Mesothelial cell of epicardium (in vitro differentiated cells): ENCODE data around the gene TTBK2. TPM values are rescaled to one million over a fixed set of nuclear protein-coding genes. Genes with fewer than 3 reads are reported as not detected.

ENCODE experiments used
- DNase-seq, 2 experiments: peaks; one replicate each; pipeline ENCODE4 v3.0.0; 2021; ENCODE audit warnings: low spot score in 2 of 2; ENCODE audit not compliant: unreplicated experiment in 2 of 2
- H3K27ac Mint-ChIP-seq: 2 replicates; pipeline ENCODE4 v1.8.0; 2021; ENCODE audit warnings: mixed read lengths
- H3K27me3 Mint-ChIP-seq: 2 replicates; pipeline ENCODE4 v1.8.0; 2021; ENCODE audit warnings: low read depth, mixed read lengths
- H3K36me3 Mint-ChIP-seq: 2 replicates; pipeline ENCODE4 v1.8.0; 2021; ENCODE audit warnings: mixed read lengths
- H3K4me1 Mint-ChIP-seq: 2 replicates; pipeline ENCODE4 v1.8.0; 2021; ENCODE audit warnings: mixed read lengths
- H3K4me3 Mint-ChIP-seq: 2 replicates; pipeline ENCODE4 v1.8.0; 2021; ENCODE audit warnings: mild to moderate bottlenecking, moderate library complexity, mixed read lengths
- H3K9me3 Mint-ChIP-seq: 2 replicates; pipeline ENCODE4 v1.8.0; 2021; ENCODE audit warnings: mixed read lengths
- total RNA-seq: library from RNA; stranded (reverse); gene quantifications from 3 replicates; pipeline ENCODE4 v1.2.1, GENCODE V29; 2021
- TF ChIP-seq, protein P1 (sequence below): fragments of 200-600 bp; sonication (generic); IDR thresholded peaks from one replicate; pipeline ENCODE4 v1.5.0; 2021; ENCODE audit warnings: antibody characterized with exemption; ENCODE audit not compliant: unreplicated experiment

TTBK2 gene
- total RNA-seq, 1 donor from 2014 or later = 21.1 TPM

DNA sequence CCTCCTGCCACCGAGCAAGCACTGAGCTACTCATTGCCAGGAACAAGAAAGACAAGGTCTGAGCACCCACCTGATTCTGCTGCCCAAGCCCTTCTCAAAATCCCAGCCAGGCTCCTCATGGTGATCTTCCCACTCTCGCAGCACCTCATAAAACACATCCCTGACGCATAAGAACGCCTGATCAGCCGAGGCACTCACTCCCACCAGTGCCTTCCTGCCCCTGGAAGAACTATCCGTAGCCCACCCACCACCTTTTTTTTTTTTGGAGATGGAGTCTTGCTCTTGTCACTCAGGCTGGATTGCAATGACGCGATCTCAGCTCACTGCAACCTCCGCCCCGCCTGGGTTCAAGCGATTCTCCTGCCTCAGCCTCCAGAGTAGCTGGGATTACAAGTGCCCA, 187.6 kb downstream of the TTBK2 start:
- Mint-ChIP-seq H3K4me1 (peaks cover 15% of the 10 kb centered on the region), H3K36me3 (peaks cover 36% of the 10 kb centered on the region), H3K4me3 (no peak overlapping the region), H3K9me3 (no peaks in the 10 kb centered on the region), H3K27me3 (no peaks in the 10 kb centered on the region), H3K27ac (no peak overlapping the region)
- TF ChIP-seq, protein P1, sequence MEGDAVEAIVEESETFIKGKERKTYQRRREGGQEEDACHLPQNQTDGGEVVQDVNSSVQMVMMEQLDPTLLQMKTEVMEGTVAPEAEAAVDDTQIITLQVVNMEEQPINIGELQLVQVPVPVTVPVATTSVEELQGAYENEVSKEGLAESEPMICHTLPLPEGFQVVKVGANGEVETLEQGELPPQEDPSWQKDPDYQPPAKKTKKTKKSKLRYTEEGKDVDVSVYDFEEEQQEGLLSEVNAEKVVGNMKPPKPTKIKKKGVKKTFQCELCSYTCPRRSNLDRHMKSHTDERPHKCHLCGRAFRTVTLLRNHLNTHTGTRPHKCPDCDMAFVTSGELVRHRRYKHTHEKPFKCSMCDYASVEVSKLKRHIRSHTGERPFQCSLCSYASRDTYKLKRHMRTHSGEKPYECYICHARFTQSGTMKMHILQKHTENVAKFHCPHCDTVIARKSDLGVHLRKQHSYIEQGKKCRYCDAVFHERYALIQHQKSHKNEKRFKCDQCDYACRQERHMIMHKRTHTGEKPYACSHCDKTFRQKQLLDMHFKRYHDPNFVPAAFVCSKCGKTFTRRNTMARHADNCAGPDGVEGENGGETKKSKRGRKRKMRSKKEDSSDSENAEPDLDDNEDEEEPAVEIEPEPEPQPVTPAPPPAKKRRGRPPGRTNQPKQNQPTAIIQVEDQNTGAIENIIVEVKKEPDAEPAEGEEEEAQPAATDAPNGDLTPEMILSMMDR = no peak
- DNase-seq = no peak

DNA sequence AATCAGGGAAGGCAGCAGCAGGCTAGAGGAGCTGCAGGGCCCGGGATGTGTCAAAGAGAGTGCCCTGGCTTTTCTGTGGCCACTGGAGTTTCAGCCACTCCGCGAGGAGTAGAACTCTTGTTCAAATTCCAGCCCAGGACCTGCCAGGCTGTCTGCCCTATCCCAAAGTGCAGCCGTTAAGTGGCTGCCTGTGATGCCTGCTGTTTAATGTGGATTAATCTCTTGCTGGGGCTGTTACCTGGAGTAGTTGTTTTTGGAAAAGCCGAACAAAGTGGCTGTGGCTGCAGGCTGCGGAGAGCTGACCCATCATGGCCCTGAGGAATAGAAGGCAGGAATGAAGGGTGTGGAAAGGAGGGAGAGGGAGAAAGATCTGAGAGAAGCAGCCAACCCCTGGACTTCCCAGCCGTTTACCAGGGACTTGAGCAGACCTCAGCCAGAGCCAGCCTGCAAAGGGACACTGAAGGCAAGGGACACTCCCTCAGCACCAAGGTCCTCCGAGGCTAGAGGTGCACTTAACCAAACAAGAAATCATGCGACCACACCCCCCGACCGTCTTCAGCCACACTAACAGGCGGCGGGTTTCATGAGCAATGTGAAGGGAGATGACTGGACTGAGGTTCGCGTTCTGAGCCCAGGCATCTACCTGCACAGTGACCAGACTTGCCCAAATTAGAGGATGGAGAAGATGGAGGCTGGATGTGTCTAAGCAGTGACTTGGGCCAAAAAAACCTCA, 188.3 kb downstream of the TTBK2 start:
- Mint-ChIP-seq H3K27me3 (no peaks in the 10 kb centered on the region), H3K36me3 (peaks cover 36% of the 10 kb centered on the region), H3K9me3 (no peaks in the 10 kb centered on the region), H3K27ac (no peak overlapping the region), H3K4me1 (peaks cover 14% of the 10 kb centered on the region), H3K4me3 (no peak overlapping the region)
- no peak for DNase-seq
- TF ChIP-seq, protein P1 = no peak

DNA sequence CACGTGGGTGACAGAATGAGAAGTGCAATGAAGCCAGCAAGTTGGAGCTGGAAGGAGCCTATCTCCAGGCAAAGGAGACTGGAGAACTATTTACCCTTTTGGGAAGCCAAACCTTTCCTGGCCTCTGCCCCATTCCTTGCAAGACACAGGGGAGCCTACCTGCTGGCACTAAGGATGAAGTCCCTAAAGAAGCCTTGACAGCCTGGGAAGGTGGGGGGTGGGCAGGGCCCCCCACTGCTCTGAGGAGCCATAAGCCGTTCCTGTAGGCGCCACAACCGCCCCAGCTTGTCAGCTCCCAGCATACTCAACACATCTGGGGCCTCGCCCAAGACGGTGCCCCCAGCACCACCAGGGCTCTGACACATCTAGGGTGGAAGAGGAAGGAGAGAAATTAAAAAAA, 189.1 kb downstream of the TTBK2 start:
- Mint-ChIP-seq H3K27ac (no peak overlapping the region), H3K4me1 (peaks cover 13% of the 10 kb centered on the region)
- no peak for DNase-seq

DNA sequence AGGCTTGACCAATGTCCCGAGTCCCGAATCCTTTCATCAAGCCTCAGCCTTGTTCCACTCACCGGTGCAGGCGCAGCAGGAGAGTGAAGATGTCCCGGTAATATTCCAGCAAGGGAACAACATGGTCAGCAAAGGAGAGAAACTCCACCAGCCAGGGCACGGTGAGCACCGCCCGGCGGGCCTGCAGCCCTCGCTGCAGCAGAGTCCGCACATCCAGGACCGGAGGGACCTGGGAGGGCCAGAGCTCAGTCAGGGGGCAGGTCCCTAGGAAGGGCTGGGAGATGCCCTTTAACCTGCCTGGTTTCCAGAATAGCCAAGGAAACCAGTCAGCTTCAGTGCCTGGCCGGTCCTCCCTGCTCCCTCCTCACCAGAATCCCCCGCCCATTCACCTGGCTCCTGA, 190.0 kb downstream of the TTBK2 start:
- H3K4me3 Mint-ChIP-seq = no peak overlapping the region
- H3K36me3 Mint-ChIP-seq = peaks cover 37% of the 10 kb centered on the region
- H3K4me1 Mint-ChIP-seq = peaks cover 10% of the 10 kb centered on the region
- H3K27ac Mint-ChIP-seq = no peak overlapping the region
- H3K9me3 Mint-ChIP-seq = no peaks in the 10 kb centered on the region
- TF ChIP-seq, protein P1 = no peak
- DNase-seq = no peak
- no peaks in the 10 kb centered on the region for H3K27me3 Mint-ChIP-seq

More for the DNA sequence above, 189.1 kb downstream of the TTBK2 start:
- no peaks in the 10 kb centered on the region for H3K9me3 Mint-ChIP-seq
- H3K36me3 Mint-ChIP-seq = peaks cover 39% of the 10 kb centered on the region
- TF ChIP-seq, protein P1 = no peak
- no peak overlapping the region for H3K4me3 Mint-ChIP-seq
- no peaks in the 10 kb centered on the region for H3K27me3 Mint-ChIP-seq

DNA sequence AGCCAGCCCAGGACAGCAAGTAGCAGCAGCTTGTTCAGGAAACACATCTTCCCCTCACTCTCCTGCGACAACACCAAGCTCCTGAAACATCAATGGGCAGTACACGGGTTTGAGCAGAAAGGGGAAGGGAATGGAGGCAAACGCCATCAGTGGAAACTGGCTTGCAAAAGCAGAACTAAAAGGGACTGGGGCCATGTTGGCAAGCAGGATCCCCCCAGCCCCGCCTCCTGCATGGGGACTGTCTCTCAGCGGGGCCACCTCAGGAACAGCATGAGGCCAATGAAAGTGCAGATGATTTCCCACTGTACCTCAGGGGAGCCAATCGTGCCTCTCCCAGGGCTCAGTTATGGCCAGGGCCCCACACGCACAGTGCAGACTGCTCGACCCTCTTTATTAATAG, 190.4 kb downstream of the TTBK2 start:
- TF ChIP-seq, protein P1 = no peak

DNA sequence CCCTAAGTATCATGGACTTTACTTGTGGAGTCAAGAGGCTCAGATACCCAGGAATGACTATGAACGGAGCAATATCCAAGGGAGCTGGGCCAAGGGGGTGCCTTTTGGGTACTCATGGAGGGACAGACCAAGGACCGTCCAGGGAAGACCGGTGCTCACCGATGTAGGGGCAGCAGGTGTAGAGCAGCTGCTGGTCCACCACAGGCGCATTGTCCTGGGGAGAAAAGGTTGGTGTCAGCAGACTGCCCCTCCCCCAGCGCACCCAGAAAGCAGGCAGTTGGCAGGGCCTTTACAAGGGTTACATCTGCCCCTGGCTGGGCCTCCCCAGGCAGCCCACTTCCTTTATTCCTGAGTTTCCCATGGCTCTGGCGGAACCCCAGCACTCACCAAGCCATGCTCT, 191.2 kb downstream of the TTBK2 start:
- Mint-ChIP-seq H3K36me3 (peaks cover 43% of the 10 kb centered on the region), H3K27me3 (no peaks in the 10 kb centered on the region), H3K9me3 (no peaks in the 10 kb centered on the region), H3K4me1 (peaks cover 7% of the 10 kb centered on the region), H3K27ac (no peak overlapping the region), H3K4me3 (no peak overlapping the region)
- no peak for DNase-seq
- TF ChIP-seq, protein P1 = no peak

More for the DNA sequence above, 190.4 kb downstream of the TTBK2 start:
- peaks cover 38% of the 10 kb centered on the region for H3K36me3 Mint-ChIP-seq
- H3K4me1 Mint-ChIP-seq = peaks cover 7% of the 10 kb centered on the region
- H3K4me3 Mint-ChIP-seq = no peak overlapping the region
- no peak overlapping the region for H3K27ac Mint-ChIP-seq
- H3K9me3 Mint-ChIP-seq = no peaks in the 10 kb centered on the region
- DNase-seq = no peak
- H3K27me3 Mint-ChIP-seq = no peaks in the 10 kb centered on the region
